Ectodermal cell (in vitro differentiated cells): ENCODE measurements around the gene UNC5A.

Source experiments
- H3K27ac ChIP-seq: 2 replicates; pipeline ENCODE4 v1.7.0; 2013; ENCODE audit warnings: mild to moderate bottlenecking, low read depth, low read length; ENCODE audit not compliant: insufficient read depth, poor library complexity, severe bottlenecking
- H3K27me3 ChIP-seq: 2 replicates; pipeline ENCODE4 v1.7.0; 2013; ENCODE audit warnings: mild to moderate bottlenecking, low read length; ENCODE audit not compliant: insufficient read depth, control insufficient read depth, poor library complexity, severe bottlenecking
- H3K36me3 ChIP-seq: one replicate; pipeline ENCODE4 v1.7.0; 2013; ENCODE audit warnings: low read length; ENCODE audit not compliant: control insufficient read depth, insufficient read depth
- H3K4me1 ChIP-seq: one replicate; pipeline ENCODE4 v1.7.0; 2013; ENCODE audit warnings: low read length; ENCODE audit not compliant: control insufficient read depth, insufficient read depth
- H3K4me3 ChIP-seq: 2 replicates; pipeline ENCODE4 v1.7.0; 2013; ENCODE audit warnings: low read depth, low read length, control low read depth; ENCODE audit not compliant: insufficient read depth
- H3K9me3 ChIP-seq: 2 replicates; pipeline ENCODE4 v1.7.0; 2013; ENCODE audit warnings: mild to moderate bottlenecking, low read length, moderate library complexity; ENCODE audit not compliant: control insufficient read depth
- WGBS, 2 experiments: methylation state at CpG; one replicate each; pipeline ENCODE4 v1.1.7; 2013; ENCODE audit warnings: missing lambda C conversion rate in 2 of 2; 5-methylcytosine and 5-hydroxymethylcytosine counted together

UNC5A gene

GRCh38 chr5:176904276-176904675 is 93.9 kb downstream of the UNC5A start:
- H3K36me3 ChIP-seq = peaks cover 28% of the 10 kb centered on the region
- H3K9me3 ChIP-seq = no peaks in the 10 kb centered on the region
- no peak overlapping the region for H3K4me3 ChIP-seq
- H3K27ac ChIP-seq = no peak overlapping the region
- 95 to 99% methylated on average over 3 of the region's 3 CpGs for WGBS, 2 experiments
- peaks cover 8% of the 10 kb centered on the region for H3K4me1 ChIP-seq
- H3K27me3 ChIP-seq = no peaks in the 10 kb centered on the region

- no peak overlapping the region for H3K4me3 ChIP-seq
- no peaks in the 10 kb centered on the region for H3K27me3 ChIP-seq
- peaks cover 28% of the 10 kb centered on the region for H3K36me3 ChIP-seq
- 95 to 98% methylated on average over 1 of the region's 1 CpG for WGBS, 2 experiments
- no peaks in the 10 kb centered on the region for H3K9me3 ChIP-seq
- H3K4me1 ChIP-seq = peaks cover 12% of the 10 kb centered on the region
- H3K27ac ChIP-seq = no peak overlapping the region
Observed at GRCh38 chr5:176906126-176906525, 95.8 kb downstream of the UNC5A start.

GRCh38 chr5:176906796-176907195 is 96.4 kb downstream of the UNC5A start:
- H3K4me3 ChIP-seq = no peak overlapping the region
- WGBS, 2 experiments = 92 to 96% methylated on average over 3 of the region's 3 CpGs
- no peaks in the 10 kb centered on the region for H3K9me3 ChIP-seq
- H3K27ac ChIP-seq = no peak overlapping the region
- peaks cover 12% of the 10 kb centered on the region for H3K4me1 ChIP-seq
- peaks cover 28% of the 10 kb centered on the region for H3K36me3 ChIP-seq
- H3K27me3 ChIP-seq = no peaks in the 10 kb centered on the region

DNA sequence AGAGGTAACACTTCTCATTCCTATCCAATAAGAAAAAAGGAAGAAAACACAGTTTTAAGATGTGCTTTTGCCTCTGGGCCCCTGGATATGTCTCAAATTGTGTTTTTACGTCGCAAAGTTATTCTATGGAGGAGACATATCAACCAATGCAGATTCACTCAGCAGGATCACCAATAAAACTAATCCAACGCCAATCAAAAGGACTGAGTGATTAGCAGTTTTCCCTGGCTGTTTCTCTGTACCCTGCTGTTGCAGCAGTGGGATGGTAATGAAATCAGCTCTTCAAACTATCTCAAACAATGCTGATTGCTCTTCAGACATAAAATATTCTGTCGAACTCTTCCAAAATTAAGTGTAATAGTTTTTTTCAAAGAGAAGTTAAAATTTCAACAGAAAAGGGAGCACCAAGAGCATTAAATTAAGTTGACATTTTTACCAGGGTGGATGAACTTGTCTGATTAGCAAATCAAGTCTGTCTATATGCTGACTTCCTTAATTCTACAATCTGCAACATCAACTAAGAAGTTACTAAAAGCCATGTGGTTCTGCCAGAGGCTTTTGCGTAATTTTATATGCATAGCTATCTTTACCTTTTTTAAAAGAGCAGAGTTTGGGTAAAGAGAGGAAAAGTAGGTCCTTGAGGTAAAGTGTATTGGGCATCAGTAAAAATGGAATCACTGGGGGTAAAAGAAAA is 98.5 kb downstream of the UNC5A start:
- Histone ChIP-seq H3K36me3 (peaks cover 22% of the 10 kb centered on the region), H3K27me3 (no peaks in the 10 kb centered on the region), H3K4me1 (peaks cover 12% of the 10 kb centered on the region), H3K4me3 (no peak overlapping the region), H3K9me3 (no peaks in the 10 kb centered on the region), H3K27ac (no peak overlapping the region)
- 85 to 95% methylated on average over 5 of the region's 5 CpGs for WGBS, 2 experiments

- H3K4me1 ChIP-seq = peaks cover 12% of the 10 kb centered on the region
- H3K27ac ChIP-seq = no peak overlapping the region
- H3K36me3 ChIP-seq = peaks cover 6% of the 10 kb centered on the region
- no peaks in the 10 kb centered on the region for H3K9me3 ChIP-seq
- 87 to 97% methylated on average over 2 of the region's 2 CpGs for WGBS, 2 experiments
- H3K4me3 ChIP-seq = no peak overlapping the region
- H3K27me3 ChIP-seq = no peaks in the 10 kb centered on the region
Observed at GRCh38 chr5:176912115-176912514, 101.8 kb downstream of the UNC5A start.

DNA sequence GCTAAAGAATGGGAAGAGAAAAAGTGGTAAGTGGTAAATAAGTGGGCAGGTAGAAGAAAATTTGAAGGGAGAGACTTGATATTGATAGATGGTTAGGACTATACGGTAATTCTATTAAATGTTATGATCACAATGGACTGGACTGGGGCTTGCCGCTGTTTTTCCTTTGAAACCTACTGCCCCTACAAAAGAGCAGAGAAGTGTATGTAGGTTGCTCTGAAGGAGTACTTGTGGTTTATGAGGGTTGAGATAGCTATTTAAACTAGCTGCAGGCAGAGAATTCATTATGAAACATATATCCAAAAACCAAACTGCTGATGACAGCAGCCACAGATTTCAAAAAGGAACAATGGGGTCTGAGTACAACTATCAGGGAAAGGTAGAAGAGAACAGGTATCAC is 105.5 kb downstream of the UNC5A start:
- WGBS, 2 experiments = 64 to 76% methylated on average over 2 of the region's 2 CpGs
- Histone ChIP-seq H3K9me3 (no peaks in the 10 kb centered on the region), H3K4me3 (no peak overlapping the region), H3K27me3 (no peaks in the 10 kb centered on the region), H3K27ac (no peak overlapping the region), H3K36me3 (no peaks in the 10 kb centered on the region), H3K4me1 (no peaks in the 10 kb centered on the region)

- Histone ChIP-seq H3K9me3 (no peaks in the 10 kb centered on the region), H3K27ac (no peak overlapping the region), H3K4me3 (no peak overlapping the region), H3K36me3 (no peaks in the 10 kb centered on the region), H3K27me3 (no peaks in the 10 kb centered on the region), H3K4me1 (peaks cover 1% of the 10 kb centered on the region)
Observed at GRCh38 chr5:176916337-176916736, 106.0 kb downstream of the UNC5A start.

DNA sequence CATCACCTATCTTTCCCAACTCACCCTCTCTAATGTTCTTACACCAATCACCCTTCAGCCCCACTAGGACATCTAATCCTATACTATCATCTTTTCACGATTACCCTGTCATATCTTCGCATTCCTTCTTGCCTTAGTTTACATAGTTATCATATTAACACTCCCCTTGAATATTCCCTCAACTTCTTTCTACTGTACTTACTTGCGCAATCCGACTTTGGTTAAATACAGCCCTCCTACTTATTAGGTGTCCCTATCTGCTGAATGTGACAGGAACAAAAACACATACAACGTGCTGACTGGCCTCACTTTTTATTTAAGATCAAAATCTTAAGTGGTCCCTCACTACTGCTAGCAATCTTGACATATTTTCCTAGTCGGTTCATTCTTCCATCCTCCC is 108.3 kb downstream of the UNC5A start:
- WGBS, 2 experiments = 95% methylated on average over 6 of the region's 6 CpGs
- Histone ChIP-seq H3K27ac (no peak overlapping the region), H3K27me3 (no peaks in the 10 kb centered on the region), H3K36me3 (no peaks in the 10 kb centered on the region), H3K4me3 (no peak overlapping the region), H3K9me3 (no peaks in the 10 kb centered on the region), H3K4me1 (peaks cover 2% of the 10 kb centered on the region)

GRCh38 chr5:176921714-176922113 is 111.4 kb downstream of the UNC5A start:
- Histone ChIP-seq H3K4me1 (peaks cover 2% of the 10 kb centered on the region), H3K27ac (no peak overlapping the region), H3K4me3 (no peak overlapping the region), H3K9me3 (no peaks in the 10 kb centered on the region), H3K27me3 (no peaks in the 10 kb centered on the region), H3K36me3 (no peaks in the 10 kb centered on the region)
- 57 to 58% methylated on average over 3 of the region's 3 CpGs for WGBS, 2 experiments

GRCh38 chr5:176922817-176923216 is 112.5 kb downstream of the UNC5A start:
- 84 to 91% methylated on average over 1 to 2 of the region's 2 CpGs for WGBS, 2 experiments
- no peaks in the 10 kb centered on the region for H3K36me3 ChIP-seq

DNA sequence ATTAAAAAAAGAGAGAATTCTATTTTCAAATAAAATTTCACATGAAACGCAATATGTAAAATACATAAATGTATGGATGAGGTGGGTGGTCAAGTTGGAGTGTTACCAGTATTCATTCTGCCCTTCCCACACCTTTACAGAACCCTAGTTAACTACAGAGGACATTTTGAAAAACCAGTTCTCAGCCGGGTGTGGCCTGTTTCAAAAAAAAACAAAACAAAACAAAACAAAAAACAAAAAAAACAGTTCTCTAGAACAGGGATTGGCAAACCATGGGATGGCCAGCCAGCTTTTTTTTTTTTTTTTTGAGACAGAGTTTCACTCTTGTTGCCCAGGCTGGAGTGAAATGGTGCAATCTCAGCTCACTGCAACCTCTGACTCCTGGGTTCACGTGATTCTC is 117.2 kb downstream of the UNC5A start:
- H3K9me3 ChIP-seq = no peaks in the 10 kb centered on the region
- H3K4me1 ChIP-seq = no peaks in the 10 kb centered on the region
- 85 to 94% methylated on average over 2 of the region's 3 CpGs for WGBS, 2 experiments
- no peak overlapping the region for H3K4me3 ChIP-seq
- peaks cover 6% of the 10 kb centered on the region for H3K36me3 ChIP-seq
- no peaks in the 10 kb centered on the region for H3K27me3 ChIP-seq
- no peak overlapping the region for H3K27ac ChIP-seq

More at GRCh38 chr5:176922817-176923216, 112.5 kb downstream of the UNC5A start:
- no peak overlapping the region for H3K27ac ChIP-seq
- no peaks in the 10 kb centered on the region for H3K27me3 ChIP-seq
- H3K4me1 ChIP-seq = peaks cover 2% of the 10 kb centered on the region
- H3K4me3 ChIP-seq = no peak overlapping the region
- H3K9me3 ChIP-seq = no peaks in the 10 kb centered on the region
